OCI-LY7 (cell line): ENCODE measurements around the gene FAM187B.

ENCODE experiments used
- CTCF ChIP-seq: fragments of 200-600 bp; sonication (generic); conservative IDR thresholded peaks from 2 replicates; pipeline ENCODE4 v1.5.1; 2014; ENCODE audit warnings: mild to moderate bottlenecking, antibody characterized with exemption, low read length, moderate library complexity, mixed read lengths
- EZH2phosphoT487 ChIP-seq: fragments of 200-600 bp; sonication (generic); IDR thresholded peaks from 2 replicates; pipeline ENCODE4 v1.6.1; 2018; ENCODE audit warnings: low read depth, borderline replicate concordance, mild to moderate bottlenecking, mixed run types, antibody characterized with exemption, low read length, moderate library complexity, mixed read lengths

GRCh38 chr19:35271546-35271945 is 43.0 kb upstream of the FAM187B start:
- TF ChIP-seq CTCF (no peak), EZH2phosphoT487 (no peak)
